GM18505 (cell line): ENCODE measurements around the gene ZNF350.
"Not testable (repeated sequence)": the region's sequence is repeated elsewhere in the genome, so short reads cannot be mapped to it uniquely, and the experiment has no call there.

Experiments
- ATAC-seq: cut with Tn5 transposase; IDR thresholded peaks from one replicate; pipeline ENCODE4 v1.9.1; 2021; ENCODE audit not compliant: unreplicated experiment
- POLR2A ChIP-seq: IDR thresholded peaks from 4 replicates; pipeline ENCODE4 v1.6.1; 2011; ENCODE audit warnings: borderline replicate concordance; ENCODE audit not compliant: insufficient read depth, insufficient read length; ENCODE audit errors: extremely low read depth

Gene ZNF350

GRCh38 chr19:51986309-51987291 is at the start of gene ZNF350:
ZNF350 (minus strand) TSS chr19:51986840; CDS start chr19:51974360, 12,480 bp downstream.
- TF ChIP-seq POLR2A, result peak; percentile 75
- ATAC-seq, result peak; percentile 80

GRCh38 chr19:52034051-52034728 is 47.5 kb upstream of the ZNF350 start:
- TF ChIP-seq POLR2A, result no peak
- no peak for ATAC-seq

- peak; percentile 23 for ATAC-seq
- no peak for TF ChIP-seq POLR2A
Measured at GRCh38 chr19:52028780-52029123, 42.1 kb upstream of the ZNF350 start.

- TF ChIP-seq POLR2A, result peak; percentile 95
- ATAC-seq, result peak; percentile 89
Measured at GRCh38 chr19:52028027-52028779, 41.6 kb upstream of the ZNF350 start, which contains the start of gene ZNF614. ZNF614 (minus strand) TSS chr19:52028379; CDS start chr19:52025745, 2,634 bp downstream.

- ATAC-seq, result not testable (repeated sequence)
Measured at GRCh38 chr19:52026255-52026990, 39.8 kb upstream of the ZNF350 start.

- not testable (repeated sequence) for ATAC-seq
Measured at GRCh38 chr19:52024478-52024877, 37.8 kb upstream of the ZNF350 start.

GRCh38 chr19:52022193-52022592 is 35.6 kb upstream of the ZNF350 start:
- TF ChIP-seq POLR2A, result no peak
- ATAC-seq, result no peak

GRCh38 chr19:52020506-52020905 is 33.9 kb upstream of the ZNF350 start:
- ATAC-seq, result no peak
- TF ChIP-seq POLR2A, result no peak

- no peak for ATAC-seq
- TF ChIP-seq POLR2A, result no peak
Measured at GRCh38 chr19:52010674-52011073, 24.0 kb upstream of the ZNF350 start.

- peak; percentile 61 for TF ChIP-seq POLR2A
- ATAC-seq, result peak; percentile 93
Measured at GRCh38 chr19:52007806-52008557, 21.3 kb upstream of the ZNF350 start, which contains the start of gene ZNF615. ZNF615 (minus strand) TSS chr19:52008211; CDS start chr19:52003711, 4,500 bp downstream.

- no peak for TF ChIP-seq POLR2A
- no peak for ATAC-seq
Measured at GRCh38 chr19:52007451-52007805, 20.8 kb upstream of the ZNF350 start.

GRCh38 chr19:51994048-51994644 is 7.5 kb upstream of the ZNF350 start:
- no peak for ATAC-seq
- no peak for TF ChIP-seq POLR2A
